ENCODE measurements around the gene ARHGEF12.

Gene ARHGEF12

DNA sequence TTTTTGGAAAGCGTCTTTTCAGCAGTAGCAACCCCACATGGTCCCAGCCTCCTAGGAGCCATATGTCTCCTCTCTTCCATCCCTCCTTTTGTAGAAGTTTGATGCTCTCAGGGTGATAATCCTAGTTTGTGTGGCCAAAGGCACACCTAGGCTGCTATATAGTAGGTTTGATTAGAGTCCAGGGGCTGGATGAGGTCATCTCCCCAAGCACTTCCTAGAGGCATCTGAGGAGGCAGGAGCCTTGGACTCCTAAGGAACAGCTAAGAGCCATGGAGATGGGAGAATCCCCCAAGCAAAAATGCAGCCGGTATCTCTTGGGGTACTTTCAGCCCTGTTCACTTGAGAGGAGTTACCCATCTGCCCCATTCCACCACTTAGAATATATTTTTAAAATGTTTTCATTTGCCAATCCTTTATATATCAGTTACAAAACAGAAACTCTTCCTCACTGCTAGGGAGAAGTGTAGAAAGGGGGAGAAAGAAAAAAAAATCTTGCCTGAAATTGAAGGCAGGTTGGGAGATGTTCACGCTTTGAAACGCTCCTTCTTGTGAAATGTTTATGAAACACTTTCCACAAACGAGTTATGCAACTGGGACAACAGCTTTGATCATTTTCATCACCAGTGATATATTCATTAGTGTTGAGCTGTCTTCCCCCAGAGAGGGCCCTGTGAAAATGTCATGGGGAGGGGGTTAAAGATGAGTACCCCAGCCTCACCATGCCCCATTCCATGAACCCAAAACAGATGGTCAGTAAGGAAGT is 43.0 kb upstream of the ARHGEF12 start:
- Histone ChIP-seq H2BK120ac (ENCODE audit: low read depth, low read length) (no peak overlapping the region), H3K4me3 (ENCODE audit: insufficient read depth in 1 of 2, low read depth in 1 of 2, low read length in 2 of 2) (no peak overlapping the region), H2AFZ (ENCODE audit: low read depth, low read length) (no peak overlapping the region), H3K27ac (ENCODE audit: low read length, poor library complexity, severe bottlenecking) (no peak overlapping the region), H4K8ac (ENCODE audit: low read length) (no peak overlapping the region), H3K4ac (ENCODE audit: low read depth in 1 of 2, low read length in 2 of 2) (no peak overlapping the region), H3K9ac (ENCODE audit: low read length) (no peak overlapping the region), H3K18ac (ENCODE audit: low read depth in 1 of 2, low read length in 2 of 2) (no peak overlapping the region), H3K14ac (ENCODE audit: low read length in 2 of 2) (no peak overlapping the region), H2AK5ac (ENCODE audit: low read length, severe bottlenecking) (no peak overlapping the region), H4K91ac (ENCODE audit: low read length) (no peak overlapping the region), H2BK12ac (ENCODE audit: low read length in 2 of 2) (no peak overlapping the region), H3K4me1 (ENCODE audit: control insufficient read depth, insufficient read depth, low read depth, low read length) (no peaks in the 10 kb centered on the region), H3K4me2 (ENCODE audit: low read length, poor library complexity, severe bottlenecking) (no peak overlapping the region), H3K36me3 (ENCODE audit: control insufficient read depth in 1 of 2, insufficient read depth in 2 of 2, low read depth in 1 of 2, low read length in 2 of 2) (no peaks in the 10 kb centered on the region), H3K27me3 (ENCODE audit: control insufficient read depth in 1 of 2, insufficient read depth in 1 of 2, low read length in 2 of 2) (peaks cover 59 to 73% of the 10 kb centered on the region in 2 experiments), H3K79me1 (replicated peaks; ENCODE audit: low read length, poor library complexity, severe bottlenecking) (no peaks in the 10 kb centered on the region), H3K9me3 (ENCODE audit: control insufficient read depth, low read length) (no peaks in the 10 kb centered on the region), H3K23ac (ENCODE audit: low read length in 2 of 2) (no peak overlapping the region), H2BK15ac (ENCODE audit: low read depth, poor library complexity, severe bottlenecking) (no peak overlapping the region), H2BK5ac (ENCODE audit: low read depth, low read length, poor library complexity, severe bottlenecking) (no peak overlapping the region)
- DNase-seq: no peak
- 86% methylated on average over 4 of the region's 5 CpGs for WGBS

DNA sequence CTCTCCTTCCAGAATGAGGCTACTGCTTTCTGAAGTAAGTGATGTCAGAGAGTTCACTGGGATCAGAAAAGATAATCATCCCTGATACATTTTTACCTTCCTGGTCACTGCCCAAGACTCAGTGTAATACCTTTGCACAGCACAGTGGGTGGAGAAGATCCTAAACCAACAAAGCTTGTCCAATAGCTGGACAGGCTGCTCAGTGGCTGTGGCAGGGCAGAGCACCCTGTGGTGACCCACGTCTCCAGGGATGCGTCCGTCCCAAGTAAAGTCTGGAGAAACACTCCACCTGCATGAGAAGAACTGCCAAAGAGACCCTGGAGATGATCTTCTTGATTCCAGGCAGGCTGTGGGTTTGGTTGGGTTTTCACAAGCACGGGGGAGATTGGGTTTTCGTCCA is 42.1 kb upstream of the ARHGEF12 start:
- H3K23ac ChIP-seq (ENCODE audit: low read length in 2 of 2): no peak overlapping the region
- no peak overlapping the region for H2AFZ ChIP-seq (ENCODE audit: low read depth, low read length)
- H4K91ac ChIP-seq (ENCODE audit: low read length): no peak overlapping the region
- H3K9ac ChIP-seq (ENCODE audit: low read length): no peak overlapping the region
- H3K4me3 ChIP-seq (ENCODE audit: insufficient read depth in 1 of 2, low read depth in 1 of 2, low read length in 2 of 2): no peak overlapping the region
- 88% methylated on average over 3 of the region's 5 CpGs for WGBS
- no peak overlapping the region for H3K18ac ChIP-seq (ENCODE audit: low read depth in 1 of 2, low read length in 2 of 2)
- H2BK12ac ChIP-seq (ENCODE audit: low read length in 2 of 2): no peak overlapping the region
- H2BK15ac ChIP-seq (ENCODE audit: low read depth, poor library complexity, severe bottlenecking): no peak overlapping the region
- no peaks in the 10 kb centered on the region for H3K4me1 ChIP-seq (ENCODE audit: control insufficient read depth, insufficient read depth, low read depth, low read length)
- H3K79me1 ChIP-seq (replicated peaks; ENCODE audit: low read length, poor library complexity, severe bottlenecking): no peaks in the 10 kb centered on the region
- peaks cover 61 to 78% of the 10 kb centered on the region in 2 experiments for H3K27me3 ChIP-seq (ENCODE audit: control insufficient read depth in 1 of 2, insufficient read depth in 1 of 2, low read length in 2 of 2)
- H3K4me2 ChIP-seq (ENCODE audit: low read length, poor library complexity, severe bottlenecking): no peak overlapping the region
- H3K36me3 ChIP-seq (ENCODE audit: control insufficient read depth in 1 of 2, insufficient read depth in 2 of 2, low read depth in 1 of 2, low read length in 2 of 2): no peaks in the 10 kb centered on the region
- no peak overlapping the region for H2AK5ac ChIP-seq (ENCODE audit: low read length, severe bottlenecking)
- H2BK120ac ChIP-seq (ENCODE audit: low read depth, low read length): no peak overlapping the region
- H3K4ac ChIP-seq (ENCODE audit: low read depth in 1 of 2, low read length in 2 of 2): no peak overlapping the region
- no peak overlapping the region for H4K8ac ChIP-seq (ENCODE audit: low read length)
- H3K9me3 ChIP-seq (ENCODE audit: control insufficient read depth, low read length): no peaks in the 10 kb centered on the region
- no peak for DNase-seq
- H3K27ac ChIP-seq (ENCODE audit: low read length, poor library complexity, severe bottlenecking): no peak overlapping the region
- no peak overlapping the region for H3K14ac ChIP-seq (ENCODE audit: low read length in 2 of 2)
- no peak overlapping the region for H2BK5ac ChIP-seq (ENCODE audit: low read depth, low read length, poor library complexity, severe bottlenecking)

DNA sequence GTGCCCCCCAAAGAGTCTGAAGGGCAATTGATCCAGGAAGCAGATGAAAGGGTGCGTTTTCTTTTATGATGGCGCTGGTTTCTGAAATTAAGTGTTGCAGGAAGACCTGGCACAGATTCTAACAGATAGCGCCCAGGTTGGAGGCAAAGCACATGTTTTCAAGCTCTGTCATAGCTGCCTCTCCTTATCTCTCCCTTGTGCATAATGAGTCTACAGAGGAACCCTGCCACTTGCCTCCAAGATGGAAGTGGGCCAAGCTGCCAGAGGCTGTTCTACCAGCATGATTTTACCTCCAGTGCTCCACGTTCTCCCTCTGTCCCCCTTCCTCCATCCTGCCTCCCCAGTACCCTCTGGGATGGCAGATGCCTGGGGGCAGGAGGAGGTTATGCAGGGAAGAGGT is 41.1 kb upstream of the ARHGEF12 start:
- WGBS: 82% methylated on average over 3 of the region's 4 CpGs
- H3K18ac ChIP-seq (ENCODE audit: low read depth in 1 of 2, low read length in 2 of 2): no peak overlapping the region

DNA sequence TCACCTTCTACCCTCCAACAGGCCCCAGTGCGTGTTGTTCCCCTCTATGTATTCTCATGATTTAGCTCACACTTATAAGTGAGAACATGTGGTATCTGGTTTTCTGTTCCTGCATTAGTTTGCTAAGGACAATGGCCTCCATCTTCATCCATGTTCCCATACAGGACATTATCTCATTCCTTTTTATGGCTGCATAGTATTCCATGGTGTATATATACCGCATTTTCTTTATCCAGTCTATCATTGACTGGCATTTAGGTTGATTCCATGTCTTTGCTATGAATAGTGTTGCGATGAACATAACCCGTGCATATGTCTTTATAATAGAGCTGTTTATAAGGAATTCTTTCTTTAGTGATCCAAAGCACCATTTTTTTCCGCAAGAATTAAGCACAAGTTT is 39.7 kb upstream of the ARHGEF12 start:
- H3K14ac ChIP-seq (ENCODE audit: low read length in 2 of 2): no peak overlapping the region
- no peak overlapping the region for H3K18ac ChIP-seq (ENCODE audit: low read depth in 1 of 2, low read length in 2 of 2)
- no peak overlapping the region for H3K4me2 ChIP-seq (ENCODE audit: low read length, poor library complexity, severe bottlenecking)
- no peak overlapping the region for H2BK12ac ChIP-seq (ENCODE audit: low read length in 2 of 2)
- no peaks in the 10 kb centered on the region for H3K9me3 ChIP-seq (ENCODE audit: control insufficient read depth, low read length)
- peaks cover 51 to 62% of the 10 kb centered on the region in 2 experiments for H3K27me3 ChIP-seq (ENCODE audit: control insufficient read depth in 1 of 2, insufficient read depth in 1 of 2, low read length in 2 of 2)
- H3K9ac ChIP-seq (ENCODE audit: low read length): no peak overlapping the region
- no peak overlapping the region for H3K23ac ChIP-seq (ENCODE audit: low read length in 2 of 2)
- H2BK5ac ChIP-seq (ENCODE audit: low read depth, low read length, poor library complexity, severe bottlenecking): no peak overlapping the region
- no peaks in the 10 kb centered on the region for H3K36me3 ChIP-seq (ENCODE audit: control insufficient read depth in 1 of 2, insufficient read depth in 2 of 2, low read depth in 1 of 2, low read length in 2 of 2)
- DNase-seq: no peak
- H3K27ac ChIP-seq (ENCODE audit: low read length, poor library complexity, severe bottlenecking): no peak overlapping the region
- H2BK120ac ChIP-seq (ENCODE audit: low read depth, low read length): no peak overlapping the region
- H2AK5ac ChIP-seq (ENCODE audit: low read length, severe bottlenecking): no peak overlapping the region
- no peak overlapping the region for H3K4ac ChIP-seq (ENCODE audit: low read depth in 1 of 2, low read length in 2 of 2)
- no peak overlapping the region for H4K8ac ChIP-seq (ENCODE audit: low read length)
- no peak overlapping the region for H4K91ac ChIP-seq (ENCODE audit: low read length)
- H2AFZ ChIP-seq (ENCODE audit: low read depth, low read length): no peak overlapping the region
- WGBS: 100% methylated on average over 3 of the region's 5 CpGs
- no peak overlapping the region for H3K4me3 ChIP-seq (ENCODE audit: insufficient read depth in 1 of 2, low read depth in 1 of 2, low read length in 2 of 2)
- H2BK15ac ChIP-seq (ENCODE audit: low read depth, poor library complexity, severe bottlenecking): no peak overlapping the region
- H3K4me1 ChIP-seq (ENCODE audit: control insufficient read depth, insufficient read depth, low read depth, low read length): peaks cover 2% of the 10 kb centered on the region
- no peaks in the 10 kb centered on the region for H3K79me1 ChIP-seq (replicated peaks; ENCODE audit: low read length, poor library complexity, severe bottlenecking)

More for the DNA sequence above, 41.1 kb upstream of the ARHGEF12 start:
- no peak overlapping the region for H2BK120ac ChIP-seq (ENCODE audit: low read depth, low read length)
- no peak overlapping the region for H2BK12ac ChIP-seq (ENCODE audit: low read length in 2 of 2)
- H3K27ac ChIP-seq (ENCODE audit: low read length, poor library complexity, severe bottlenecking): no peak overlapping the region
- H3K14ac ChIP-seq (ENCODE audit: low read length in 2 of 2): no peak overlapping the region
- no peak for DNase-seq
- H3K9ac ChIP-seq (ENCODE audit: low read length): no peak overlapping the region
- no peaks in the 10 kb centered on the region for H3K9me3 ChIP-seq (ENCODE audit: control insufficient read depth, low read length)
- no peak overlapping the region for H2AK5ac ChIP-seq (ENCODE audit: low read length, severe bottlenecking)
- H4K91ac ChIP-seq (ENCODE audit: low read length): no peak overlapping the region
- H3K79me1 ChIP-seq (replicated peaks; ENCODE audit: low read length, poor library complexity, severe bottlenecking): no peaks in the 10 kb centered on the region
- no peak overlapping the region for H4K8ac ChIP-seq (ENCODE audit: low read length)
- H3K4me3 ChIP-seq (ENCODE audit: insufficient read depth in 1 of 2, low read depth in 1 of 2, low read length in 2 of 2): no peak overlapping the region
- H3K36me3 ChIP-seq (ENCODE audit: control insufficient read depth in 1 of 2, insufficient read depth in 2 of 2, low read depth in 1 of 2, low read length in 2 of 2): no peaks in the 10 kb centered on the region
- no peak overlapping the region for H2BK15ac ChIP-seq (ENCODE audit: low read depth, poor library complexity, severe bottlenecking)
- H3K4ac ChIP-seq (ENCODE audit: low read depth in 1 of 2, low read length in 2 of 2): no peak overlapping the region
- H2AFZ ChIP-seq (ENCODE audit: low read depth, low read length): no peak overlapping the region
- no peak overlapping the region for H2BK5ac ChIP-seq (ENCODE audit: low read depth, low read length, poor library complexity, severe bottlenecking)
- H3K23ac ChIP-seq (ENCODE audit: low read length in 2 of 2): no peak overlapping the region
- H3K27me3 ChIP-seq (ENCODE audit: control insufficient read depth in 1 of 2, insufficient read depth in 1 of 2, low read length in 2 of 2): peaks cover 61 to 75% of the 10 kb centered on the region in 2 experiments
- H3K4me2 ChIP-seq (ENCODE audit: low read length, poor library complexity, severe bottlenecking): no peak overlapping the region
- H3K4me1 ChIP-seq (ENCODE audit: control insufficient read depth, insufficient read depth, low read depth, low read length): peaks cover 2% of the 10 kb centered on the region

Measured in mesenchymal stem cell (in vitro differentiated cells and primary cell).